H1 (cell line): Measurements from ENCODE around the gene SLC35G6. TPM values are rescaled to one million over a fixed set of nuclear protein-coding genes. Genes with fewer than 3 reads are reported as not detected.
A peak's percentile ranks its signal among the peaks of the same experiment; 100 is the strongest.

ENCODE experiments used
- CTCF ChIA-PET: fragments of 300-600 bp; sonication (Branson Sonifier 250); formaldehyde crosslinking; loops from one replicate; lab custom pipeline; 2021; ENCODE audit not compliant: partially characterized antibody; lab: Charles Lee
- POLR2A ChIA-PET: fragments of 300-600 bp; sonication (Branson Sonifier 250); formaldehyde crosslinking; loops from one replicate; lab custom pipeline; 2021; ENCODE audit warnings: inconsistent platforms; ENCODE audit not compliant: partially characterized antibody; lab: Charles Lee
- DNase-seq, 2 experiments: peaks; one replicate each; pipeline versions ENCODE4 v3.0.0 to v3.0.0-alpha.2; 2010 to 2022; ENCODE audit warnings: low spot score in 2 of 2, low read depth in 1 of 2, mixed read lengths in 1 of 2
- FAIRE-seq: peaks from 2 replicates; lab custom pipeline; 2011; peaks lifted over from hg19 to GRCh38; lab: Jason Lieb, UNC
- H2AFZ ChIP-seq: 2 replicates; pipeline ENCODE4 v1.8.1; 2012; ENCODE audit warnings: low read length, inconsistent platforms
- H2AK5ac ChIP-seq: 2 replicates; pipeline ENCODE4 v1.6.1; 2013; ENCODE audit warnings: low read depth, low read length
- H2BK120ac ChIP-seq: replicated peaks from 2 replicates; pipeline ENCODE3; 2013; ENCODE audit warnings: low read depth, low read length, inconsistent platforms
- H2BK12ac ChIP-seq: 2 replicates; pipeline ENCODE4 v1.6.1; 2013; ENCODE audit warnings: low read depth, low read length
- H2BK15ac ChIP-seq: 2 replicates; pipeline ENCODE4 v1.6.1; 2013; ENCODE audit warnings: low read length
- H2BK20ac ChIP-seq: 2 replicates; pipeline ENCODE4 v1.6.1; 2013; ENCODE audit warnings: low read length
- H2BK5ac ChIP-seq: 2 replicates; pipeline ENCODE4 v1.6.1; 2013; ENCODE audit warnings: low read depth, low read length
- H3K14ac ChIP-seq: 2 replicates; pipeline ENCODE4 v1.6.1; 2013; ENCODE audit warnings: inconsistent platforms; ENCODE audit not compliant: insufficient read length
- H3K18ac ChIP-seq: 2 replicates; pipeline ENCODE4 v1.6.1; 2013; ENCODE audit warnings: low read length; ENCODE audit errors: extremely low read depth
- H3K23ac ChIP-seq: 2 replicates; pipeline ENCODE4 v1.6.1; 2013; ENCODE audit warnings: inconsistent platforms; ENCODE audit not compliant: insufficient read length
- H3K23me2 ChIP-seq: 2 replicates; pipeline ENCODE4 v1.6.1; 2013; ENCODE audit warnings: low read depth, low read length
- H3K27ac ChIP-seq: 2 replicates; pipeline ENCODE4 v1.6.1; 2011; ENCODE audit warnings: low read depth, low read length, inconsistent platforms
- H3K27me3 ChIP-seq, 4 experiments: replicated peaks in 1 of 4; 1 replicate in 1 of 4; 2 replicates in 3 of 4; pipeline versions ENCODE4 v1.6.1 to v1.8.1; 2011 to 2013; ENCODE audit warnings: low read length in 3 of 4, mild to moderate bottlenecking in 3 of 4, inconsistent platforms in 2 of 4, mixed read lengths in 2 of 4, moderate library complexity in 1 of 4; ENCODE audit not compliant: control insufficient read depth in 3 of 4, insufficient read depth in 3 of 4; ENCODE audit errors: extremely low read depth in 1 of 4
- H3K36me3 ChIP-seq, 4 experiments: 2 replicates each; pipeline versions ENCODE4 v1.6.1 to v1.8.1; 2011 to 2013; ENCODE audit warnings: mild to moderate bottlenecking in 4 of 4, low read length in 3 of 4, moderate library complexity in 2 of 4, control low read depth in 1 of 4, inconsistent platforms in 1 of 4; ENCODE audit not compliant: insufficient read depth in 4 of 4, control insufficient read depth in 2 of 4
- H3K4ac ChIP-seq: replicated peaks from 2 replicates; pipeline ENCODE3; 2013; ENCODE audit warnings: low read length, low read depth, mixed read lengths, inconsistent platforms; ENCODE audit not compliant: insufficient read length
- H3K4me1 ChIP-seq, 4 experiments: replicated peaks in 1 of 4; 1 replicate in 1 of 4; 2 replicates in 3 of 4; pipeline versions ENCODE4 v1.6.1 to v1.8.1; 2011 to 2013; ENCODE audit warnings: low read length in 3 of 4, inconsistent platforms in 2 of 4, mixed read lengths in 1 of 4; ENCODE audit not compliant: insufficient read depth in 4 of 4, control insufficient read depth in 3 of 4
- H3K4me2 ChIP-seq, 2 experiments: 2 replicates each; pipeline versions ENCODE4 v1.6.1 to v1.8.1; 2011 to 2013; ENCODE audit warnings: low read depth in 2 of 2, low read length in 2 of 2, control low read depth in 1 of 2, inconsistent platforms in 1 of 2, mild to moderate bottlenecking in 1 of 2; ENCODE audit not compliant: insufficient read depth in 1 of 2
- H3K4me3 ChIP-seq, 4 experiments: fragments of 200-600, 300-600 bp in 1 of 4; sonication (generic), shearing (Covaris generic), sonication (Bioruptor Twin) in 1 of 4; 2 replicates each; pipeline versions ENCODE4 v1.5.1 to v1.8.1; 2011 to 2016; ENCODE audit warnings: low read length in 4 of 4, low read depth in 3 of 4, control low read depth in 2 of 4, inconsistent platforms in 2 of 4, mild to moderate bottlenecking in 2 of 4, mixed read lengths in 1 of 4, moderate library complexity in 1 of 4; ENCODE audit not compliant: insufficient read depth in 2 of 4; ENCODE audit errors: extremely low read depth in 1 of 4
- H3K56ac ChIP-seq: replicated peaks from 2 replicates; pipeline ENCODE3; 2013; ENCODE audit warnings: low read depth, mild to moderate bottlenecking, mixed read lengths, low read length, inconsistent platforms; ENCODE audit not compliant: insufficient read length
- H3K79me1 ChIP-seq: 2 replicates; pipeline ENCODE4 v1.6.1; 2013; ENCODE audit warnings: low read depth, low read length, control low read depth
- H3K79me2 ChIP-seq, 2 experiments: 2 replicates each; pipeline versions ENCODE4 v1.6.1 to v1.8.1; 2012 to 2013; ENCODE audit warnings: low read length in 2 of 2, mild to moderate bottlenecking in 2 of 2, inconsistent platforms in 1 of 2; ENCODE audit not compliant: insufficient read depth in 2 of 2, control insufficient read depth in 1 of 2
- H3K9ac ChIP-seq, 4 experiments: replicated peaks in 1 of 4; 1 replicate in 1 of 4; 2 replicates in 3 of 4; pipeline versions ENCODE4 v1.6.1 to v1.8.1; 2011 to 2013; ENCODE audit warnings: low read depth in 3 of 4, low read length in 3 of 4, control low read depth in 2 of 4, mild to moderate bottlenecking in 2 of 4, moderate library complexity in 2 of 4, inconsistent platforms in 1 of 4; ENCODE audit errors: extremely low read depth in 1 of 4
- H3K9me3 ChIP-seq, 2 experiments: 2 replicates each; pipeline versions ENCODE4 v1.6.1 to v1.8.1; 2012 to 2013; ENCODE audit warnings: mild to moderate bottlenecking in 2 of 2, moderate library complexity in 2 of 2, control low read depth in 1 of 2, inconsistent platforms in 1 of 2, low read depth in 1 of 2, low read length in 1 of 2, mixed read lengths in 1 of 2; ENCODE audit not compliant: insufficient read depth in 2 of 2
- H4K20me1 ChIP-seq, 2 experiments: replicated peaks in 1 of 2; 2 replicates each; pipeline versions ENCODE3 to v1.8.1; 2011 to 2013; ENCODE audit warnings: inconsistent platforms in 2 of 2, low read length in 2 of 2, mild to moderate bottlenecking in 1 of 2; ENCODE audit not compliant: insufficient read depth in 2 of 2, control insufficient read depth in 1 of 2
- H4K5ac ChIP-seq: 2 replicates; pipeline ENCODE4 v1.6.1; 2013; ENCODE audit warnings: low read length, low read depth, mixed read lengths, inconsistent platforms; ENCODE audit not compliant: insufficient read length
- H4K8ac ChIP-seq: 2 replicates; pipeline ENCODE4 v1.8.0; 2013; ENCODE audit warnings: mild to moderate bottlenecking, moderate library complexity, low read length, inconsistent platforms; ENCODE audit not compliant: insufficient read depth; ENCODE audit errors: extremely low read depth
- H4K91ac ChIP-seq: replicated peaks from 2 replicates; pipeline ENCODE3; 2013; ENCODE audit warnings: low read length, mixed read lengths, inconsistent platforms; ENCODE audit not compliant: insufficient read length
- CEBPB ChIP-seq: IDR thresholded peaks from 2 replicates; pipeline ENCODE4 v1.6.1; 2012; ENCODE audit warnings: low read depth, low read length
- CREB1 ChIP-seq: IDR thresholded peaks from 2 replicates; pipeline ENCODE4 v1.6.1; 2012; ENCODE audit warnings: inconsistent platforms
- KDM5A ChIP-seq: fragments of 200-600 bp; IDR thresholded peaks from 2 replicates; pipeline ENCODE4 v1.7.1; 2012; ENCODE audit warnings: mild to moderate bottlenecking, low read length, inconsistent platforms, mixed read lengths
- NANOG ChIP-seq: IDR thresholded peaks from 2 replicates; pipeline ENCODE4 v1.6.1; 2011; ENCODE audit warnings: low read length, low read depth, mild to moderate bottlenecking, inconsistent platforms; ENCODE audit not compliant: insufficient read depth, poor library complexity, severe bottlenecking
- NRF1 ChIP-seq: IDR thresholded peaks from 2 replicates; pipeline ENCODE4 v1.6.1; 2011; ENCODE audit warnings: mild to moderate bottlenecking, low read depth, low read length, improper control_type of control experiment
- SAP30 ChIP-seq: fragments of 300-600 bp; sonication (generic); IDR thresholded peaks from 2 replicates; pipeline ENCODE4 v1.7.1; 2012; ENCODE audit warnings: low read length, moderate library complexity, mild to moderate bottlenecking, inconsistent platforms; ENCODE audit not compliant: insufficient read depth, insufficient replicate concordance
- SUZ12 ChIP-seq: fragments of 200-600 bp; sonication (generic); IDR thresholded peaks from 2 replicates; pipeline ENCODE4 v1.6.1; 2012; ENCODE audit warnings: mild to moderate bottlenecking, inconsistent platforms, low read length, moderate library complexity, mixed read lengths
- YY1 ChIP-seq: IDR thresholded peaks from 2 replicates; pipeline ENCODE4 v1.6.1; 2011; ENCODE audit warnings: low read depth, mild to moderate bottlenecking, low read length
- WGBS, 2 experiments: shearing (Covaris generic) in 1 of 2; methylation state at CpG; one replicate each; pipeline versions ENCODE4 v1.1.6 to v1.1.7; 2013 to 2015; ENCODE audit warnings: low lambda C conversion rate in 2 of 2, mixed read lengths in 2 of 2, inconsistent platforms in 1 of 2, low coverage in 1 of 2, missing lambda C conversion rate in 1 of 2; ENCODE audit not compliant: insufficient replicate concordance in 2 of 2, insufficient coverage in 1 of 2, insufficient read length in 1 of 2; ENCODE audit errors: extremely low coverage in 1 of 2, missing lambda C conversion rate in 1 of 2; 5-methylcytosine and 5-hydroxymethylcytosine counted together
- polyA plus RNA-seq, 7 experiments: library from polyadenylated mRNA; depleted of rRNA in 3 of 7; stranded (reverse) in 5 of 7; unstranded in 2 of 7; fragments of >200 nt in 5 of 7; fragments of 200-250 nt in 2 of 7; gene quantifications; 1 replicate in 5 of 7; 2 replicates in 1 of 7; 4 replicates in 1 of 7; pipeline versions ENCODE4 v1.2.1 to v1.2.3, GENCODE V29; 2011 to 2013; ENCODE audit warnings: missing spikeins in 2 of 7, mixed read lengths in 2 of 7
- total RNA-seq: library from RNA; stranded (reverse); fragmentation: NEBNext Ultra II Directional; extraction: Animal tissue kit (Norgen Biotek cat#: 25700); gene quantifications from 2 replicates; pipeline ENCODE4 v1.2.1, GENCODE V29; 2021
- TF ChIP-seq, protein P1 (sequence below): IDR thresholded peaks from 2 replicates; pipeline ENCODE4 v1.6.1; 2012; ENCODE audit warnings: low read length, inconsistent platforms

The SLC35G6 gene
- total and polyA plus RNA-seq, 2 of the 8 experiments (the other 6 are each of a cell fraction or from before 2014, with no cell fraction given): 0.05 TPM; not detected in 1

DNA sequence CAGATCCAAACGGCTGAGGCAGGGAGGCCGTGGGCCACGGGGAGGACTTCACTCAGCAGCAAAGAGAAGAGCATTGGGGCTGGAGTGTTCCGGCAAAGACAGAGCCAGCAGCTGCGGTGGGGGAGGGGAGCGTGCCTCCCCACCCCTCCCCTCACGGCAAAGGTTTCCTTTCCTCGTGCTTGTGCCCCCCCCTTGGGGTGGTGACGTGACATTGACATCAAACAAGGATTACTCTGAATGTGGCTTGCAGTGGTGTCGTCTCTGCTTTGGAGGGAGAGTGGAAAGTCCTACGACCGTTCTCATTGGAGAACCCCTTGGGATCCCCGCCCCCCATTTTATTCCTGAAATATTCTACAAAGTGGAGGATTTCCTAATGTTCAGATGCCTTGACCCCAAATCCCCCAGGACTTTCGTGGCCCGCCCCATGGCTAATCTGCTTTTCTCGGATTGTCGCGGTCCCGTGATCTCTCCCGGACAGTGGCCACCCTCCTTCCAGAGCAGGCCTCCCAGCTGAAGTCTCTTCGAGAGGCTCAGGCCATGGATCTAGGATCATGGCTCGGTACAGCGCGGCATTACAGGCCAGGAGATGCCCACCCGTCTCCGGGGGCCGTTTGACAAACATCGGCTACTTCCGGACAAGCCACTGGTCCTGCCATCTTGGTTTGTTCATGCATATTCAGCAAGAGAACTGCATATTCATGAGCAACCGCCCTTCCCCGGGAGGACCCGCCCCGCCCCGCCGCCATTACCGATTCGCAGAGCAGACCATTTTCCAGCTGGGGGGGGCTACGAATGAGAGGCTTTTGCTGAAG, 2.2 kb downstream of the SLC35G6 start:
- H4K5ac ChIP-seq: peak overlapping the region; percentile 95
- no peaks in the 10 kb centered on the region for H3K36me3 ChIP-seq
- peak overlapping the region; percentile 86 to 98 (median 90) for H3K9ac ChIP-seq
- H3K79me2 ChIP-seq: peaks cover 21 to 39% of the 10 kb centered on the region in 2 experiments
- 0 out of 2 replicates have a peak overlapping the region, but pooled peaks have one; percentile 16 for H2AK5ac ChIP-seq
- H3K27ac ChIP-seq: peak overlapping the region; percentile 96
- peak overlapping the region; percentile 98 for H3K4ac ChIP-seq
- no peak overlapping the region for H3K14ac ChIP-seq
- 9% methylated on average over 34 of the region's 38 CpGs; no CpG with 5 or more reads in 1 of the 2 experiments for WGBS, 2 experiments
- peaks cover 9 to 13% of the 10 kb centered on the region in 2 experiments for H4K20me1 ChIP-seq
- H2AFZ ChIP-seq: peak overlapping the region; percentile 19; the same call in 1 of the 2 replicates
- no peak overlapping the region for H3K23ac ChIP-seq
- peak overlapping the region; percentile 49 for H4K91ac ChIP-seq
- no peaks in the 10 kb centered on the region for H3K27me3 ChIP-seq
- H2BK20ac ChIP-seq: no peak overlapping the region
- peaks cover 2 to 21% (median 16%) of the 10 kb centered on the region in 4 experiments for H3K4me1 ChIP-seq
- peaks cover 19% of the 10 kb centered on the region for H3K23me2 ChIP-seq
- POLR2A ChIA-PET: interaction anchor here (0.6 to 14.3 kb wide), 45 partner anchors 7 to 224 kb away, joined by 3 to 339 read pairs (median 5); partner anchors contain the start of genes ACAP1, CD68, CHRNB1 and FGF11
- CTCF ChIA-PET: no interaction called here
- H3K56ac ChIP-seq: peak overlapping the region; percentile 96
- peaks cover 5% of the 10 kb centered on the region for H3K79me1 ChIP-seq
- peak overlapping the region; percentile 96 for H3K18ac ChIP-seq
- DNase-seq: peak; percentile 74 to 91
- peak overlapping the region; percentile 94; the same call in 1 of the 2 replicates for H4K8ac ChIP-seq
- H2BK15ac ChIP-seq: peak overlapping the region; percentile 72; the same call in 1 of the 2 replicates
- H3K4me2 ChIP-seq: peak overlapping the region; percentile 83 to 96
- peak overlapping the region; percentile 93 for H2BK12ac ChIP-seq
- peak overlapping the region; percentile 80 for H2BK120ac ChIP-seq
- H3K9me3 ChIP-seq: no peaks in the 10 kb centered on the region
- H2BK5ac ChIP-seq: peak overlapping the region; percentile 99
- no peak for FAIRE-seq
- peak overlapping the region; percentile 65 to 85 (median 80) for H3K4me3 ChIP-seq
- TF ChIP-seq NRF1 (no peak), KDM5A (no peak; the same call in 1 of the 2 replicates), SAP30 (peak; percentile 63), YY1 (peak; percentile 94), NANOG (no peak), SUZ12 (no peak), CREB1 (peak; percentile 82), CEBPB (no peak)
- TF ChIP-seq, protein P1, sequence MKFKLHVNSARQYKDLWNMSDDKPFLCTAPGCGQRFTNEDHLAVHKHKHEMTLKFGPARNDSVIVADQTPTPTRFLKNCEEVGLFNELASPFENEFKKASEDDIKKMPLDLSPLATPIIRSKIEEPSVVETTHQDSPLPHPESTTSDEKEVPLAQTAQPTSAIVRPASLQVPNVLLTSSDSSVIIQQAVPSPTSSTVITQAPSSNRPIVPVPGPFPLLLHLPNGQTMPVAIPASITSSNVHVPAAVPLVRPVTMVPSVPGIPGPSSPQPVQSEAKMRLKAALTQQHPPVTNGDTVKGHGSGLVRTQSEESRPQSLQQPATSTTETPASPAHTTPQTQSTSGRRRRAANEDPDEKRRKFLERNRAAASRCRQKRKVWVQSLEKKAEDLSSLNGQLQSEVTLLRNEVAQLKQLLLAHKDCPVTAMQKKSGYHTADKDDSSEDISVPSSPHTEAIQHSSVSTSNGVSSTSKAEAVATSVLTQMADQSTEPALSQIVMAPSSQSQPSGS: no peak
